HAP-1 (cell line): Measurements from ENCODE around the gene VIT.

ENCODE experiments used
- DNase-seq, 2 experiments: peaks; one replicate each; pipeline ENCODE4 v3.0.0-alpha.2; 2016 to 2020; ENCODE audit warnings: low spot score in 2 of 2
- H3K27me3 ChIP-seq: fragments of 250-450 bp; sonication (Bioruptor Pico); 2 replicates; pipeline ENCODE4 v1.5.1; 2020; ENCODE audit warnings: low read depth, mild to moderate bottlenecking, moderate library complexity
- H3K36me3 ChIP-seq: fragments of 250-450 bp; sonication (Bioruptor Pico); replicated peaks from 2 replicates; pipeline ENCODE4 v1.5.1; 2020; ENCODE audit warnings: mild to moderate bottlenecking
- H3K4me1 ChIP-seq: fragments of 250-450 bp; sonication (Bioruptor Pico); 2 replicates; pipeline ENCODE4 v1.5.1; 2020; ENCODE audit warnings: mild to moderate bottlenecking
- H3K4me3 ChIP-seq: fragments of 250-450 bp; sonication (Bioruptor Pico); 2 replicates; pipeline ENCODE4 v1.5.1; 2020; ENCODE audit warnings: mild to moderate bottlenecking, moderate library complexity
- H3K9me3 ChIP-seq: fragments of 250-450 bp; sonication (Bioruptor Pico); 2 replicates; pipeline ENCODE4 v1.5.1; 2020; ENCODE audit warnings: mild to moderate bottlenecking, moderate library complexity
- in situ Hi-C: fragments of 300-500 bp; cut with MboI; formaldehyde crosslinking; loops from 3 replicates; pipeline ENCODE4 v1.14.3; 2020; ENCODE audit warnings: low sequenced_read_pairs, inconsistent platforms, mixed read lengths

Gene VIT

GRCh38 chr2:36707050-36707449 is 10.5 kb downstream of the VIT start:
- Histone ChIP-seq H3K4me3 (no peak overlapping the region), H3K27me3 (no peaks in the 10 kb centered on the region), H3K36me3 (no peaks in the 10 kb centered on the region), H3K9me3 (peaks cover 5% of the 10 kb centered on the region; the same call in 1 of the 2 replicates), H3K4me1 (peaks cover 56% of the 10 kb centered on the region)
- no peak for DNase-seq
- in situ Hi-C loops, result no loop called here

GRCh38 chr2:36708041-36708741 is 11.7 kb downstream of the VIT start:
- peaks cover 5% of the 10 kb centered on the region; the same call in 1 of the 2 replicates for H3K9me3 ChIP-seq
- H3K4me1 ChIP-seq, result peaks cover 46% of the 10 kb centered on the region
- H3K4me3 ChIP-seq, result no peak overlapping the region
- H3K27me3 ChIP-seq, result no peaks in the 10 kb centered on the region
- in situ Hi-C loops, result no loop called here
- no peaks in the 10 kb centered on the region for H3K36me3 ChIP-seq
- DNase-seq, result peak in 1 of 2 experiments; percentile 33

GRCh38 chr2:36710858-36711515 is 14.5 kb downstream of the VIT start:
- Histone ChIP-seq H3K9me3 (peaks cover 5% of the 10 kb centered on the region; the same call in 1 of the 2 replicates), H3K36me3 (no peaks in the 10 kb centered on the region), H3K4me1 (peaks cover 31% of the 10 kb centered on the region), H3K27me3 (no peaks in the 10 kb centered on the region), H3K4me3 (no peak overlapping the region)
- in situ Hi-C loops, result no loop called here
- no peak for DNase-seq

- Histone ChIP-seq H3K9me3 (peaks cover 5% of the 10 kb centered on the region; the same call in 1 of the 2 replicates), H3K27me3 (no peaks in the 10 kb centered on the region), H3K4me1 (peaks cover 22% of the 10 kb centered on the region), H3K4me3 (no peak overlapping the region), H3K36me3 (no peaks in the 10 kb centered on the region)
- DNase-seq, result no peak
- in situ Hi-C loops, result no loop called here
These were observed 15.3 kb downstream of the VIT start for GRCh38 chr2:36711741-36712314.

- in situ Hi-C loops, result no loop called here
These were observed 16.8 kb downstream of the VIT start for GRCh38 chr2:36713310-36713709.

GRCh38 chr2:36716111-36716510 is 19.6 kb downstream of the VIT start:
- Histone ChIP-seq H3K9me3 (peaks cover under 1% of the 10 kb centered on the region; the same call in 1 of the 2 replicates), H3K36me3 (no peaks in the 10 kb centered on the region), H3K4me3 (no peak overlapping the region), H3K27me3 (no peaks in the 10 kb centered on the region), H3K4me1 (peaks cover 10% of the 10 kb centered on the region)
- no peak for DNase-seq
- in situ Hi-C loops, result no loop called here

More at GRCh38 chr2:36713310-36713709, 16.8 kb downstream of the VIT start:
- peaks cover 5% of the 10 kb centered on the region; the same call in 1 of the 2 replicates for H3K9me3 ChIP-seq
- no peaks in the 10 kb centered on the region for H3K36me3 ChIP-seq
- peaks cover 12% of the 10 kb centered on the region for H3K4me1 ChIP-seq
- no peaks in the 10 kb centered on the region for H3K27me3 ChIP-seq
- H3K4me3 ChIP-seq, result no peak overlapping the region
- DNase-seq, result no peak

- in situ Hi-C loops, result no loop called here
- no peak for DNase-seq
These were observed 21.2 kb downstream of the VIT start for GRCh38 chr2:36717603-36718266.

GRCh38 chr2:36727550-36727949 is 31.0 kb downstream of the VIT start:
- H3K36me3 ChIP-seq, result no peaks in the 10 kb centered on the region
- no peaks in the 10 kb centered on the region for H3K27me3 ChIP-seq
- in situ Hi-C loops, result no loop called here
- no peak overlapping the region for H3K4me3 ChIP-seq
- H3K9me3 ChIP-seq, result peaks cover 4% of the 10 kb centered on the region; the same call in 1 of the 2 replicates
- H3K4me1 ChIP-seq, result peaks cover 25% of the 10 kb centered on the region
- no peak for DNase-seq

More at GRCh38 chr2:36717603-36718266, 21.2 kb downstream of the VIT start:
- no peak overlapping the region for H3K4me3 ChIP-seq
- no peaks in the 10 kb centered on the region for H3K36me3 ChIP-seq
- peaks cover 5% of the 10 kb centered on the region; the same call in 1 of the 2 replicates for H3K4me1 ChIP-seq
- no peaks in the 10 kb centered on the region; the same call in 1 of the 2 replicates for H3K9me3 ChIP-seq
- no peaks in the 10 kb centered on the region for H3K27me3 ChIP-seq

GRCh38 chr2:36729067-36729466 is 32.6 kb downstream of the VIT start:
- in situ Hi-C loops, result no loop called here
- Histone ChIP-seq H3K4me1 (peaks cover 23% of the 10 kb centered on the region), H3K4me3 (no peak overlapping the region), H3K36me3 (no peaks in the 10 kb centered on the region), H3K27me3 (no peaks in the 10 kb centered on the region), H3K9me3 (peaks cover 4% of the 10 kb centered on the region; the same call in 1 of the 2 replicates)
- DNase-seq, result no peak

GRCh38 chr2:36731941-36732672 is 35.6 kb downstream of the VIT start:
- peak; percentile 82 to 97 for DNase-seq
- in situ Hi-C loops, result no loop called here
- H3K4me1 ChIP-seq, result peaks cover 28% of the 10 kb centered on the region
- no peaks in the 10 kb centered on the region for H3K36me3 ChIP-seq
- no peak overlapping the region for H3K4me3 ChIP-seq
- no peaks in the 10 kb centered on the region for H3K27me3 ChIP-seq
- H3K9me3 ChIP-seq, result peaks cover 4% of the 10 kb centered on the region; the same call in 1 of the 2 replicates

GRCh38 chr2:36732673-36733036 is 36.1 kb downstream of the VIT start:
- DNase-seq, result no peak

GRCh38 chr2:36733215-36733614 is 36.7 kb downstream of the VIT start:
- DNase-seq, result peak in 1 of 2 experiments; percentile 33
- H3K36me3 ChIP-seq, result no peaks in the 10 kb centered on the region
- H3K9me3 ChIP-seq, result peaks cover 4% of the 10 kb centered on the region; the same call in 1 of the 2 replicates
- no peaks in the 10 kb centered on the region for H3K27me3 ChIP-seq
- in situ Hi-C loops, result no loop called here
- no peak overlapping the region for H3K4me3 ChIP-seq
- H3K4me1 ChIP-seq, result peaks cover 33% of the 10 kb centered on the region

More at GRCh38 chr2:36732673-36733036, 36.1 kb downstream of the VIT start:
- in situ Hi-C loops, result no loop called here
- H3K4me1 ChIP-seq, result peaks cover 33% of the 10 kb centered on the region
- H3K4me3 ChIP-seq, result no peak overlapping the region
- no peaks in the 10 kb centered on the region for H3K36me3 ChIP-seq
- H3K27me3 ChIP-seq, result no peaks in the 10 kb centered on the region
- peaks cover 4% of the 10 kb centered on the region; the same call in 1 of the 2 replicates for H3K9me3 ChIP-seq

GRCh38 chr2:36734304-36734703 is 37.8 kb downstream of the VIT start:
- no peak overlapping the region for H3K4me3 ChIP-seq
- peaks cover 4% of the 10 kb centered on the region; the same call in 1 of the 2 replicates for H3K9me3 ChIP-seq
- H3K4me1 ChIP-seq, result peaks cover 33% of the 10 kb centered on the region
- DNase-seq, result no peak
- no peaks in the 10 kb centered on the region for H3K27me3 ChIP-seq
- in situ Hi-C loops, result no loop called here
- H3K36me3 ChIP-seq, result no peaks in the 10 kb centered on the region
